ENCODE data around the gene FAM227B.
"Not testable (repeated sequence)": the region's sequence is repeated elsewhere in the genome, so short reads cannot be mapped to it uniquely, and the experiment has no call there.

Gene FAM227B

GRCh38 chr15:49495993-49496753 lies 124.4 kb downstream of the FAM227B start:
- H3K4me3 ChIP-seq (ENCODE audit: low read depth, low read length): no peak overlapping the region

GRCh38 chr15:49494842-49495241 lies 125.8 kb downstream of the FAM227B start:
- H3K4me3 ChIP-seq (ENCODE audit: low read depth, low read length): no peak overlapping the region

- H3K4me3 ChIP-seq (ENCODE audit: low read depth, low read length): no peak overlapping the region
These were observed 127.8 kb downstream of the FAM227B start for GRCh38 chr15:49492830-49493229.

GRCh38 chr15:49492151-49492550 lies 128.5 kb downstream of the FAM227B start:
- no peak overlapping the region for H3K4me3 ChIP-seq (ENCODE audit: low read depth, low read length)

GRCh38 chr15:49490966-49491365 lies 129.7 kb downstream of the FAM227B start:
- H3K4me3 ChIP-seq (ENCODE audit: low read depth, low read length): no peak overlapping the region

- H3K4me3 ChIP-seq (ENCODE audit: low read depth, low read length): not testable (repeated sequence)
These were observed 135.2 kb downstream of the FAM227B start for GRCh38 chr15:49485401-49485800.

- not testable (repeated sequence) for H3K4me3 ChIP-seq (ENCODE audit: low read depth, low read length)
These were observed 141.6 kb downstream of the FAM227B start for GRCh38 chr15:49478982-49479381.

GRCh38 chr15:49478021-49478420 lies 142.6 kb downstream of the FAM227B start:
- not testable (repeated sequence) for H3K4me3 ChIP-seq (ENCODE audit: low read depth, low read length)

- no peak overlapping the region for H3K4me3 ChIP-seq (ENCODE audit: low read depth, low read length)
These were observed 147.6 kb downstream of the FAM227B start for GRCh38 chr15:49473031-49473430.

- H3K4me3 ChIP-seq (ENCODE audit: low read depth, low read length): no peak overlapping the region
These were observed 148.3 kb downstream of the FAM227B start for GRCh38 chr15:49472338-49472737.

- H3K4me3 ChIP-seq (ENCODE audit: low read depth, low read length): no peak overlapping the region
These were observed 148.9 kb downstream of the FAM227B start for GRCh38 chr15:49471733-49472132.

- not testable (repeated sequence) for H3K4me3 ChIP-seq (ENCODE audit: low read depth, low read length)
These were observed 149.4 kb downstream of the FAM227B start for GRCh38 chr15:49471248-49471647.

GRCh38 chr15:49468481-49468839 lies 152.2 kb downstream of the FAM227B start:
- H3K4me3 ChIP-seq (ENCODE audit: low read depth, low read length): no peak overlapping the region

- no peak overlapping the region for H3K4me3 ChIP-seq (ENCODE audit: low read depth, low read length)
These were observed 152.7 kb downstream of the FAM227B start for GRCh38 chr15:49467746-49468480.

GRCh38 chr15:49466119-49466518 lies 154.5 kb downstream of the FAM227B start:
- H3K4me3 ChIP-seq (ENCODE audit: low read depth, low read length): no peak overlapping the region

- no peak overlapping the region for H3K4me3 ChIP-seq (ENCODE audit: low read depth, low read length)
These were observed 156.1 kb downstream of the FAM227B start for GRCh38 chr15:49464522-49464921.

- no peak overlapping the region for H3K4me3 ChIP-seq (ENCODE audit: low read depth, low read length)
These were observed 158.3 kb downstream of the FAM227B start for GRCh38 chr15:49462232-49462844.

GRCh38 chr15:49460411-49460941 lies 160.1 kb downstream of the FAM227B start:
- no peak overlapping the region for H3K4me3 ChIP-seq (ENCODE audit: low read depth, low read length)

GRCh38 chr15:49458145-49458544 lies 162.5 kb downstream of the FAM227B start:
- H3K4me3 ChIP-seq (ENCODE audit: low read depth, low read length): no peak overlapping the region

- H3K4me3 ChIP-seq (ENCODE audit: low read depth, low read length): no peak overlapping the region
These were observed 164.5 kb downstream of the FAM227B start for GRCh38 chr15:49456166-49456565.

GRCh38 chr15:49452595-49452994 lies 168.0 kb downstream of the FAM227B start:
- H3K4me3 ChIP-seq (ENCODE audit: low read depth, low read length): no peak overlapping the region

- H3K4me3 ChIP-seq (ENCODE audit: low read depth, low read length): no peak overlapping the region
These were observed 178.8 kb downstream of the FAM227B start for GRCh38 chr15:49441816-49442215.

All from iPS-11a (cell line).